IPS DF 6.9 (cell line): ENCODE measurements around the gene LCA5L.
"Not testable (repeated sequence)": the region's sequence is repeated elsewhere in the genome, so short reads cannot be mapped to it uniquely, and the experiment has no call there.

Source experiments
- DNase-seq: peaks from one replicate; pipeline ENCODE4 v3.0.0-alpha.2; 2013; ENCODE audit warnings: low read depth, low spot score
- H3K27ac ChIP-seq: one replicate; pipeline ENCODE4 v1.5.1; 2013; ENCODE audit warnings: low read length, control low read depth
- H3K27me3 ChIP-seq: 2 replicates; pipeline ENCODE4 v1.6.1; 2013; ENCODE audit warnings: mild to moderate bottlenecking, low read length; ENCODE audit not compliant: control insufficient read depth, insufficient read depth
- H3K36me3 ChIP-seq: 2 replicates; pipeline ENCODE4 v1.6.1; 2013; ENCODE audit warnings: low read length; ENCODE audit not compliant: control insufficient read depth, insufficient read depth
- H3K4me1 ChIP-seq: 2 replicates; pipeline ENCODE4 v1.6.1; 2013; ENCODE audit warnings: low read length; ENCODE audit not compliant: control insufficient read depth, insufficient read depth
- H3K4me3 ChIP-seq: 2 replicates; pipeline ENCODE4 v1.5.1; 2013; ENCODE audit warnings: mild to moderate bottlenecking, low read length
- H3K9me3 ChIP-seq: 2 replicates; pipeline ENCODE4 v1.6.1; 2013; ENCODE audit warnings: low read length, inconsistent platforms; ENCODE audit not compliant: control insufficient read depth, insufficient read depth
- WGBS: extraction: QIAGEN DNeasy Blood & Tissue Kit; methylation state at CpG from one replicate; pipeline ENCODE4 v1.1.7; 2013; ENCODE audit warnings: mixed read lengths, missing lambda C conversion rate; ENCODE audit not compliant: insufficient read length, insufficient coverage; 5-methylcytosine and 5-hydroxymethylcytosine counted together

The LCA5L gene

GRCh38 chr21:39388038-39388810 lies 57.4 kb downstream of the LCA5L start:
- H3K36me3 ChIP-seq: peaks cover 2% of the 10 kb centered on the region; the same call in 1 of the 2 replicates
- no peak overlapping the region; the same call in 1 of the 2 replicates for H3K4me3 ChIP-seq
- peaks cover 2% of the 10 kb centered on the region for H3K4me1 ChIP-seq
- no peaks in the 10 kb centered on the region for H3K27me3 ChIP-seq
- peak; percentile 88 for DNase-seq
- H3K27ac ChIP-seq: no peak overlapping the region
- no peaks in the 10 kb centered on the region for H3K9me3 ChIP-seq
- WGBS: no CpG with 5 or more reads among the region's 35 CpGs

- H3K9me3 ChIP-seq: no peaks in the 10 kb centered on the region
- no peaks in the 10 kb centered on the region; the same call in 1 of the 2 replicates for H3K36me3 ChIP-seq
- H3K27ac ChIP-seq: no peak overlapping the region
- no peaks in the 10 kb centered on the region for H3K27me3 ChIP-seq
- peak; percentile 91 for DNase-seq
- peaks cover 2% of the 10 kb centered on the region for H3K4me1 ChIP-seq
- peak overlapping the region; percentile 1; the same call in 1 of the 2 replicates for H3K4me3 ChIP-seq
- WGBS: no CpG with 5 or more reads among the region's 21 CpGs
These were observed 58.0 kb downstream of the LCA5L start for GRCh38 chr21:39387461-39388037.

DNA sequence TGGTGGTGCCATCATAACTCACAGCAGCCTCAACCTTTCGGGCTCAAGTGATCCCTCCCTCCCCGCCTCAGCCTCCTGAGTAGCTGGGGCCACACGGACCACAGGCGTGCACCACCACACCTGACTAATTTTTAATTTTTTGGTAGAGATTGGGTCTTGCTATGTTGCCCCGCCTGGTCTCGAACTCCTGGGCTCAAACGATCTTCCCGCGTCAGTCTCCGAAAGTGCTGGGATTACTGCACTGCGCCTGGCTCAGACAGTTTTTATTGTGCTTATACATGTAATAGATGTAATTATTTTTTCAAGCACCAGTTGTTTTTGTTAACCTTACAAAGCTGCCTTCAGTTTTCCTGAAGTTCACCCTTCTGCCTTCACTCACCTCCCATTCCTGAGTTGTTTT lies 58.7 kb downstream of the LCA5L start:
- Histone ChIP-seq H3K36me3 (no peaks in the 10 kb centered on the region; the same call in 1 of the 2 replicates), H3K4me1 (peaks cover 2% of the 10 kb centered on the region), H3K27me3 (no peaks in the 10 kb centered on the region), H3K9me3 (no peaks in the 10 kb centered on the region), H3K4me3 (no peak overlapping the region), H3K27ac (no peak overlapping the region)
- no peak for DNase-seq
- no CpG with 5 or more reads among the region's 11 CpGs for whole genome bisulfite sequencing

GRCh38 chr21:39386194-39386593 lies 59.4 kb downstream of the LCA5L start:
- H3K27ac ChIP-seq: no peak overlapping the region
- no peak for DNase-seq
- no peak overlapping the region for H3K4me3 ChIP-seq
- no peaks in the 10 kb centered on the region for H3K36me3 ChIP-seq
- WGBS: no CpG with 5 or more reads among the region's 13 CpGs
- no peaks in the 10 kb centered on the region for H3K27me3 ChIP-seq
- peaks cover 2% of the 10 kb centered on the region for H3K4me1 ChIP-seq
- H3K9me3 ChIP-seq: no peaks in the 10 kb centered on the region

DNA sequence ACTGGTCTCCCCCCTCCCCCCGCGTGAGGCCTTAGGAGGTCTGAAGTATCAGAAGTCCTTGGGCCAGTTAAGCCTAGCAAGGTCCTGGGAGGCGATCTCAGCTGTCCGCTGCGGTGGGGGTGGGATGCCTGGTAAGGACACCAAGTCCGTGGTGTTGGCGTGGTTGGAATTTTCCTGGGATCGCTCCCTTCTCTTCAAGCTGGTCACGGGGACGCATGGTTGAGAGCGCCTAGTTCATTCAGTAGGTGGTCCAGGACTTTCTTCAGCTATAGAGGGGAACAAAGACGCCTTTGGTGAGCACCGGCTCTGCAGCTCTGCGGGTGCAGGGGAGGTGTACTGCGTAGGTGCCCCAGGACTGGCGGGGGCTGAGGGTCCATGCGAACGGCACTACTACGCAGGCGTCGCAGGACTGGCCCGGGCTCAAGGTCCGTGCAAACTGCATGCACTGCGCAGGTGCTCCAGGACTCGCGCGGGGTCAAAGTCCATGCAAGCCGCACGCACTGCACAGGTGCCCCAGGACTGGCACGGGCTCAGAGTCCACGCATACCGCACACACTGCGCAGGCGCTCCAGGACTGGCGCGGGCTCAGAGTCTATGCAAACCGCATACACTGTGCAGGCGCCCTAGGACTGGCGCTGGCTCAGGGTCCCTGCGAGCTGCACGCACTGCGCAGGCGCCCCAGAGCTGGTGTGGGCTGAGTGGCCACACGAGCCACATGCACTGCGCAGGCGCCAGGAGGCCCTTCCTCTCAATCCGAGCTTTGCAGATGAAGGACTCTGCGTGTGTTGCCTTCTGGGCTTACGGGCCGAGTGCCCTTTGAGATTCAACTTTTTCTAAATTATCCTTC lies 60.1 kb downstream of the LCA5L start:
- DNase-seq: no peak
- Histone ChIP-seq H3K36me3 (no peaks in the 10 kb centered on the region), H3K4me3 (no peak overlapping the region), H3K27me3 (no peaks in the 10 kb centered on the region), H3K9me3 (no peaks in the 10 kb centered on the region), H3K27ac (no peak overlapping the region), H3K4me1 (peaks cover 2% of the 10 kb centered on the region)
- WGBS: no CpG with 5 or more reads among the region's 50 CpGs

- Histone ChIP-seq H3K27me3 (no peaks in the 10 kb centered on the region), H3K4me1 (peaks cover 2% of the 10 kb centered on the region), H3K4me3 (no peak overlapping the region), H3K36me3 (no peaks in the 10 kb centered on the region), H3K9me3 (no peaks in the 10 kb centered on the region), H3K27ac (no peak overlapping the region)
- WGBS: no CpG with 5 or more reads among the region's 13 CpGs
- DNase-seq: no peak
These were observed 60.8 kb downstream of the LCA5L start for GRCh38 chr21:39384674-39385298.

DNA sequence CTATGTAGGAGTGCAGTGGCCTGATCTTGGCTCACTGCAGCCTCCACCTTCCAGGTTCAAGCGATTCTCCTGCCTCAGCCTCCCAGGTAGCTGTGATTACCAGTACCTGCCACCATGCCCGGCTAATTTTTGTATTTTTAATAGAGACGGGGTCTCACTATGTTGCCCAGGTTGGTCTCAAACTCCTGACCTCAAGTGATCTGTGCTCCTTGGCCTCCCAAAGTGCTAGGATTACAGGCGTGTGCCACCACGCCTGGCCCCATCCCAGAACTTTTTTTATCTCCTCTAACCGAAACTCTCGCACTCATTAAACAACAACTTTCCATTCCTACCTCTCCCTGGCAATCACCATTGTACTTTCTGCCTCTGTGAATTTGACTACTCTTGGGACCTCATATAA lies 63.5 kb downstream of the LCA5L start:
- not testable (repeated sequence) for H3K4me1 ChIP-seq, H3K9me3 ChIP-seq, H3K27me3 ChIP-seq, H3K36me3 ChIP-seq, H3K4me3 ChIP-seq, DNase-seq, H3K27ac ChIP-seq
- WGBS: 100% methylated on average over 2 of the region's 7 CpGs

GRCh38 chr21:39381009-39381408 lies 64.6 kb downstream of the LCA5L start:
- no peak for DNase-seq
- H3K36me3 ChIP-seq: no peaks in the 10 kb centered on the region
- H3K4me1 ChIP-seq: no peaks in the 10 kb centered on the region
- H3K27ac ChIP-seq: no peak overlapping the region
- H3K4me3 ChIP-seq: peak overlapping the region; percentile 52; the same call in 1 of the 2 replicates
- no peaks in the 10 kb centered on the region for H3K9me3 ChIP-seq
- H3K27me3 ChIP-seq: no peaks in the 10 kb centered on the region
- no CpG with 5 or more reads among the region's 12 CpGs for WGBS

GRCh38 chr21:39379986-39380891 lies 65.3 kb downstream of the LCA5L start:
- Histone ChIP-seq H3K4me1 (no peaks in the 10 kb centered on the region), H3K27me3 (no peaks in the 10 kb centered on the region), H3K4me3 (peak overlapping the region; percentile 52; the same call in 1 of the 2 replicates), H3K9me3 (no peaks in the 10 kb centered on the region), H3K36me3 (no peaks in the 10 kb centered on the region), H3K27ac (no peak overlapping the region)
- 100% methylated on average over 1 of the region's 65 CpGs for WGBS
- peak; percentile 72 for DNase-seq
